ENCODE data around the gene GHR.

The GHR gene

GRCh38 chr5:42592401-42593140 lies 169.3 kb downstream of the GHR start:
- Histone ChIP-seq H2BK120ac (ENCODE audit: low read depth, low read length) (no peak overlapping the region), H3K4me1 (ENCODE audit: control insufficient read depth, low read depth, low read length) (no peaks in the 10 kb centered on the region), H3K56ac (ENCODE audit: low read length) (no peak overlapping the region), H3K4me2 (ENCODE audit: low read length) (no peak overlapping the region), H3K18ac (ENCODE audit: low read length) (no peak overlapping the region), H3K79me2 (ENCODE audit: control insufficient read depth, insufficient read depth, low read length) (no peaks in the 10 kb centered on the region), H3K27me3 (ENCODE audit: insufficient read depth, low read length, poor library complexity) (no peaks in the 10 kb centered on the region), H3K23ac (ENCODE audit: low read length) (no peak overlapping the region), H2BK5ac (ENCODE audit: low read length) (no peak overlapping the region), H3K4me3 (ENCODE audit: low read length) (no peak overlapping the region), H4K5ac (ENCODE audit: low read length) (no peak overlapping the region), H3K4ac (ENCODE audit: low read depth, low read length) (no peak overlapping the region), H2BK15ac (replicated peaks; ENCODE audit: low read depth) (no peak overlapping the region), H3K9ac (ENCODE audit: low read length) (no peak overlapping the region), H3K27ac (ENCODE audit: low read depth, low read length) (no peak overlapping the region), H4K8ac (ENCODE audit: low read depth, low read length) (no peak overlapping the region), H3K79me1 (ENCODE audit: low read length) (no peaks in the 10 kb centered on the region), H2AK5ac (ENCODE audit: low read length) (no peak overlapping the region), H3K36me3 (ENCODE audit: control insufficient read depth, insufficient read depth, low read length) (no peaks in the 10 kb centered on the region)
- 100% methylated on average over 1 of the region's 5 CpGs for WGBS (ENCODE audit: extremely low coverage, insufficient coverage, low lambda C conversion rate)
- DNase-seq, result no peak

GRCh38 chr5:42593591-42593990 lies 170.4 kb downstream of the GHR start:
- Histone ChIP-seq H3K4me1 (ENCODE audit: control insufficient read depth, low read depth, low read length) (no peaks in the 10 kb centered on the region), H3K27me3 (ENCODE audit: insufficient read depth, low read length, poor library complexity) (no peaks in the 10 kb centered on the region), H3K79me1 (ENCODE audit: low read length) (no peaks in the 10 kb centered on the region), H3K18ac (ENCODE audit: low read length) (no peak overlapping the region), H4K5ac (ENCODE audit: low read length) (no peak overlapping the region), H2BK5ac (ENCODE audit: low read length) (no peak overlapping the region), H3K27ac (ENCODE audit: low read depth, low read length) (no peak overlapping the region), H2AK5ac (ENCODE audit: low read length) (no peak overlapping the region), H3K56ac (ENCODE audit: low read length) (no peak overlapping the region), H3K9ac (ENCODE audit: low read length) (no peak overlapping the region), H3K4me2 (ENCODE audit: low read length) (no peak overlapping the region), H2BK15ac (replicated peaks; ENCODE audit: low read depth) (no peak overlapping the region), H3K36me3 (ENCODE audit: control insufficient read depth, insufficient read depth, low read length) (no peaks in the 10 kb centered on the region), H3K79me2 (ENCODE audit: control insufficient read depth, insufficient read depth, low read length) (no peaks in the 10 kb centered on the region), H3K23ac (ENCODE audit: low read length) (no peak overlapping the region), H3K4ac (ENCODE audit: low read depth, low read length) (no peak overlapping the region), H4K8ac (ENCODE audit: low read depth, low read length) (no peak overlapping the region), H3K4me3 (ENCODE audit: low read length) (no peak overlapping the region), H2BK120ac (ENCODE audit: low read depth, low read length) (no peak overlapping the region)
- DNase-seq, result peak; percentile 2

GRCh38 chr5:42595597-42595996 lies 172.4 kb downstream of the GHR start:
- no peak overlapping the region for H4K8ac ChIP-seq (ENCODE audit: low read depth, low read length)
- no peak overlapping the region for H2BK120ac ChIP-seq (ENCODE audit: low read depth, low read length)
- H3K4ac ChIP-seq (ENCODE audit: low read depth, low read length), result no peak overlapping the region
- H3K23ac ChIP-seq (ENCODE audit: low read length), result no peak overlapping the region
- no peaks in the 10 kb centered on the region for H3K79me1 ChIP-seq (ENCODE audit: low read length)
- no CpG with 5 or more reads among the region's 2 CpGs for WGBS (ENCODE audit: extremely low coverage, insufficient coverage, low lambda C conversion rate)
- H2BK15ac ChIP-seq (replicated peaks; ENCODE audit: low read depth), result no peak overlapping the region
- no peaks in the 10 kb centered on the region for H3K36me3 ChIP-seq (ENCODE audit: control insufficient read depth, insufficient read depth, low read length)
- H3K56ac ChIP-seq (ENCODE audit: low read length), result no peak overlapping the region
- H4K5ac ChIP-seq (ENCODE audit: low read length), result no peak overlapping the region
- no peaks in the 10 kb centered on the region for H3K27me3 ChIP-seq (ENCODE audit: insufficient read depth, low read length, poor library complexity)
- H3K4me3 ChIP-seq (ENCODE audit: low read length), result no peak overlapping the region
- H3K4me1 ChIP-seq (ENCODE audit: control insufficient read depth, low read depth, low read length), result no peaks in the 10 kb centered on the region
- no peak overlapping the region for H2BK5ac ChIP-seq (ENCODE audit: low read length)
- no peak overlapping the region for H2AK5ac ChIP-seq (ENCODE audit: low read length)
- no peak overlapping the region for H3K4me2 ChIP-seq (ENCODE audit: low read length)
- H3K79me2 ChIP-seq (ENCODE audit: control insufficient read depth, insufficient read depth, low read length), result no peaks in the 10 kb centered on the region
- H3K18ac ChIP-seq (ENCODE audit: low read length), result no peak overlapping the region
- H3K27ac ChIP-seq (ENCODE audit: low read depth, low read length), result no peak overlapping the region
- DNase-seq, result peak; percentile 9
- no peak overlapping the region for H3K9ac ChIP-seq (ENCODE audit: low read length)

- Histone ChIP-seq H2BK5ac (ENCODE audit: low read length) (no peak overlapping the region), H3K18ac (ENCODE audit: low read length) (no peak overlapping the region), H3K79me2 (ENCODE audit: control insufficient read depth, insufficient read depth, low read length) (no peaks in the 10 kb centered on the region), H3K27me3 (ENCODE audit: insufficient read depth, low read length, poor library complexity) (no peaks in the 10 kb centered on the region), H3K4me1 (ENCODE audit: control insufficient read depth, low read depth, low read length) (no peaks in the 10 kb centered on the region), H2BK120ac (ENCODE audit: low read depth, low read length) (no peak overlapping the region), H3K23ac (ENCODE audit: low read length) (no peak overlapping the region), H3K4ac (ENCODE audit: low read depth, low read length) (no peak overlapping the region), H3K56ac (ENCODE audit: low read length) (no peak overlapping the region), H3K4me3 (ENCODE audit: low read length) (no peak overlapping the region), H2BK15ac (replicated peaks; ENCODE audit: low read depth) (no peak overlapping the region), H2AK5ac (ENCODE audit: low read length) (no peak overlapping the region), H3K27ac (ENCODE audit: low read depth, low read length) (no peak overlapping the region), H3K9ac (ENCODE audit: low read length) (no peak overlapping the region), H4K5ac (ENCODE audit: low read length) (no peak overlapping the region), H4K8ac (ENCODE audit: low read depth, low read length) (no peak overlapping the region), H3K4me2 (ENCODE audit: low read length) (no peak overlapping the region), H3K36me3 (ENCODE audit: control insufficient read depth, insufficient read depth, low read length) (no peaks in the 10 kb centered on the region), H3K79me1 (ENCODE audit: low read length) (no peaks in the 10 kb centered on the region)
- WGBS (ENCODE audit: extremely low coverage, insufficient coverage, low lambda C conversion rate), result no CpG with 5 or more reads among the region's 1 CpG
- DNase-seq, result no peak
These were observed 173.6 kb downstream of the GHR start for GRCh38 chr5:42596817-42597216.

GRCh38 chr5:42597318-42597937 lies 174.2 kb downstream of the GHR start:
- no peak overlapping the region for H4K5ac ChIP-seq (ENCODE audit: low read length)
- no CpG with 5 or more reads among the region's 4 CpGs for WGBS (ENCODE audit: extremely low coverage, insufficient coverage, low lambda C conversion rate)

GRCh38 chr5:42598311-42598710 lies 175.1 kb downstream of the GHR start:
- Histone ChIP-seq H3K18ac (ENCODE audit: low read length) (no peak overlapping the region), H3K4ac (ENCODE audit: low read depth, low read length) (no peak overlapping the region), H3K9ac (ENCODE audit: low read length) (no peak overlapping the region), H3K23ac (ENCODE audit: low read length) (no peak overlapping the region), H2BK120ac (ENCODE audit: low read depth, low read length) (no peak overlapping the region), H3K4me3 (ENCODE audit: low read length) (no peak overlapping the region), H2BK15ac (replicated peaks; ENCODE audit: low read depth) (no peak overlapping the region), H4K5ac (ENCODE audit: low read length) (no peak overlapping the region), H3K4me2 (ENCODE audit: low read length) (no peak overlapping the region), H4K8ac (ENCODE audit: low read depth, low read length) (no peak overlapping the region), H3K4me1 (ENCODE audit: control insufficient read depth, low read depth, low read length) (no peaks in the 10 kb centered on the region), H3K27ac (ENCODE audit: low read depth, low read length) (no peak overlapping the region), H3K79me1 (ENCODE audit: low read length) (no peaks in the 10 kb centered on the region), H3K36me3 (ENCODE audit: control insufficient read depth, insufficient read depth, low read length) (no peaks in the 10 kb centered on the region), H3K79me2 (ENCODE audit: control insufficient read depth, insufficient read depth, low read length) (no peaks in the 10 kb centered on the region), H2AK5ac (ENCODE audit: low read length) (no peak overlapping the region), H2BK5ac (ENCODE audit: low read length) (no peak overlapping the region), H3K56ac (ENCODE audit: low read length) (no peak overlapping the region), H3K27me3 (ENCODE audit: insufficient read depth, low read length, poor library complexity) (no peaks in the 10 kb centered on the region)
- no peak for DNase-seq

More at GRCh38 chr5:42597318-42597937, 174.2 kb downstream of the GHR start:
- Histone ChIP-seq H2BK5ac (ENCODE audit: low read length) (no peak overlapping the region), H3K4me3 (ENCODE audit: low read length) (no peak overlapping the region), H2BK15ac (replicated peaks; ENCODE audit: low read depth) (no peak overlapping the region), H3K36me3 (ENCODE audit: control insufficient read depth, insufficient read depth, low read length) (no peaks in the 10 kb centered on the region), H3K27ac (ENCODE audit: low read depth, low read length) (no peak overlapping the region), H3K18ac (ENCODE audit: low read length) (no peak overlapping the region), H2AK5ac (ENCODE audit: low read length) (no peak overlapping the region), H3K27me3 (ENCODE audit: insufficient read depth, low read length, poor library complexity) (no peaks in the 10 kb centered on the region), H3K23ac (ENCODE audit: low read length) (no peak overlapping the region), H3K4ac (ENCODE audit: low read depth, low read length) (no peak overlapping the region), H3K4me2 (ENCODE audit: low read length) (no peak overlapping the region), H3K79me1 (ENCODE audit: low read length) (no peaks in the 10 kb centered on the region), H3K4me1 (ENCODE audit: control insufficient read depth, low read depth, low read length) (no peaks in the 10 kb centered on the region), H4K8ac (ENCODE audit: low read depth, low read length) (no peak overlapping the region), H3K9ac (ENCODE audit: low read length) (no peak overlapping the region), H3K79me2 (ENCODE audit: control insufficient read depth, insufficient read depth, low read length) (no peaks in the 10 kb centered on the region), H3K56ac (ENCODE audit: low read length) (no peak overlapping the region), H2BK120ac (ENCODE audit: low read depth, low read length) (no peak overlapping the region)
- peak; percentile 32 for DNase-seq
